HG03575 (cell line): Measurements from ENCODE around the gene CRACDL.

Experiments used
- ATAC-seq: cut with Tn5 transposase; IDR thresholded peaks from one replicate; pipeline ENCODE4 v1.9.1; 2021; ENCODE audit not compliant: unreplicated experiment, insufficient number of reproducible peaks, low FRiP score; ENCODE audit errors: extremely low read depth

The CRACDL gene

GRCh38 chr2:98749066-98749450 is 187.0 kb downstream of the CRACDL start:
- ATAC-seq = no peak

- ATAC-seq = no peak
These were observed 187.5 kb downstream of the CRACDL start for GRCh38 chr2:98748292-98749065.

- ATAC-seq = no peak
These were observed 188.1 kb downstream of the CRACDL start for GRCh38 chr2:98747888-98748287.

- ATAC-seq = no peak
These were observed 189.6 kb downstream of the CRACDL start for GRCh38 chr2:98746426-98746825.

- ATAC-seq = no peak
These were observed 191.4 kb downstream of the CRACDL start for GRCh38 chr2:98744595-98744994.
